Progenitor cell of endocrine pancreas (in vitro differentiated cells): Measurements from ENCODE around the gene ISYNA1. TPM values are rescaled to one million over a fixed set of nuclear protein-coding genes. Genes with fewer than 3 reads are reported as not detected.

ENCODE experiments used
- DNase-seq: peaks from one replicate; pipeline ENCODE4 v3.0.0; 2021; ENCODE audit warnings: low spot score; ENCODE audit not compliant: unreplicated experiment
- H3K27ac Mint-ChIP-seq: 2 replicates; pipeline ENCODE4 v1.8.0; 2021; ENCODE audit warnings: mild to moderate bottlenecking, moderate library complexity, mixed read lengths
- H3K27me3 Mint-ChIP-seq: 2 replicates; pipeline ENCODE4 v1.8.0; 2021; ENCODE audit warnings: mixed read lengths
- H3K36me3 Mint-ChIP-seq: 2 replicates; pipeline ENCODE4 v1.8.0; 2022; ENCODE audit warnings: mixed read lengths; ENCODE audit not compliant: insufficient read depth
- H3K4me1 Mint-ChIP-seq: 2 replicates; pipeline ENCODE4 v1.8.0; 2021; ENCODE audit warnings: low read depth, mixed read lengths
- H3K4me3 Mint-ChIP-seq: 2 replicates; pipeline ENCODE4 v1.8.0; 2021; ENCODE audit warnings: low read depth, mild to moderate bottlenecking, moderate library complexity, mixed read lengths
- H3K9me3 Mint-ChIP-seq: 2 replicates; pipeline ENCODE4 v1.8.0; 2021; ENCODE audit warnings: low read depth, mixed read lengths
- total RNA-seq: library from RNA; stranded (reverse); gene quantifications from 2 replicates; pipeline ENCODE4 v1.2.1, GENCODE V29; 2021
- TF ChIP-seq, protein P1 (sequence below): fragments of 200-600 bp; sonication (generic); IDR thresholded peaks from one replicate; pipeline ENCODE4 v1.5.0; 2021; ENCODE audit warnings: antibody characterized with exemption, mild to moderate bottlenecking; ENCODE audit not compliant: unreplicated experiment

The ISYNA1 gene
- total RNA-seq, 1 donor from 2014 or later = 234 TPM

DNA sequence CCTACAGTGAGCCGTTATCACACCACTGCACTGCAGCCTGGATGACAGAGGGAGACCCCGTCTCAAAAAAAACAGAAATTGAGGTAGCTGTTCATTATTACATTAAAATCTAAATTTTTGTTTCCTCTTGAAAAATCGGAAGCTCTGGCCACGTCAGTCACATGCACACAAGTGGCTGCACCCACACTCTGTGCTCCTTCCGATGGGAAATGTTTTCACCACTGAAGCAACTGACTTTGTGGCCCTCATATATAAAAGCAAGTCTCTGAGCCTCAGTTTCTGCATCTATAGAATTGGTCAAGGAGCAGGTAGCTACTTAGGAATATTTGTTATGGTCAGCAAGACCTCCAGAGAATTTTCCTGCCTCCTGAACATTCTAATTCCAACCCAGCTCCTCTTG lies 45.0 kb downstream of the ISYNA1 start:
- Mint-ChIP-seq H3K9me3 (no peaks in the 10 kb centered on the region), H3K36me3 (peaks cover 3% of the 10 kb centered on the region), H3K4me1 (no peaks in the 10 kb centered on the region), H3K27ac (no peak overlapping the region), H3K4me3 (no peak overlapping the region), H3K27me3 (no peaks in the 10 kb centered on the region)
- no peak for DNase-seq
- TF ChIP-seq, protein P1, sequence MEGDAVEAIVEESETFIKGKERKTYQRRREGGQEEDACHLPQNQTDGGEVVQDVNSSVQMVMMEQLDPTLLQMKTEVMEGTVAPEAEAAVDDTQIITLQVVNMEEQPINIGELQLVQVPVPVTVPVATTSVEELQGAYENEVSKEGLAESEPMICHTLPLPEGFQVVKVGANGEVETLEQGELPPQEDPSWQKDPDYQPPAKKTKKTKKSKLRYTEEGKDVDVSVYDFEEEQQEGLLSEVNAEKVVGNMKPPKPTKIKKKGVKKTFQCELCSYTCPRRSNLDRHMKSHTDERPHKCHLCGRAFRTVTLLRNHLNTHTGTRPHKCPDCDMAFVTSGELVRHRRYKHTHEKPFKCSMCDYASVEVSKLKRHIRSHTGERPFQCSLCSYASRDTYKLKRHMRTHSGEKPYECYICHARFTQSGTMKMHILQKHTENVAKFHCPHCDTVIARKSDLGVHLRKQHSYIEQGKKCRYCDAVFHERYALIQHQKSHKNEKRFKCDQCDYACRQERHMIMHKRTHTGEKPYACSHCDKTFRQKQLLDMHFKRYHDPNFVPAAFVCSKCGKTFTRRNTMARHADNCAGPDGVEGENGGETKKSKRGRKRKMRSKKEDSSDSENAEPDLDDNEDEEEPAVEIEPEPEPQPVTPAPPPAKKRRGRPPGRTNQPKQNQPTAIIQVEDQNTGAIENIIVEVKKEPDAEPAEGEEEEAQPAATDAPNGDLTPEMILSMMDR = no peak

DNA sequence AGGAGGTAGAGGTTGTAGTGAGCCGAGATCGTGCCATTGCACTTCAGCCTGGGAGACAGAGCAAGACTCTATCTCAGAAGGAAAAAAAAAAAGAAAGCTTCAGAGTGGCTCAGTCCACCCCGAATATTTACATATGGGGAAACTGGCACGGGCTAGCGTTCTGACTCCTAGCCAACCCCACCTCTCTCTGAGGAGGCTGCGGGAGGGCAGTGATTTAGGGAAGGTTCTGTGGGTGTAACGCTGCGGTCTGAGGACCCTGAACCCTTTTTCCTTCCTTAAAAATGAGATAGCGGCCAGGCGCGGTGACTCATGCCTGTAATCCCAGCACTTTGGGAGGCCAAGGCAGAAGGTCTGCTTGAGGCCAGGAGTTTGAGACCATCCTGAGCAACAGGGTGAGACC lies 45.5 kb downstream of the ISYNA1 start:
- H3K36me3 Mint-ChIP-seq = peaks cover 3% of the 10 kb centered on the region
- H3K9me3 Mint-ChIP-seq = no peaks in the 10 kb centered on the region
- H3K27ac Mint-ChIP-seq = no peak overlapping the region
- TF ChIP-seq, protein P1 = no peak
- no peaks in the 10 kb centered on the region for H3K27me3 Mint-ChIP-seq
- peaks cover 2% of the 10 kb centered on the region for H3K4me1 Mint-ChIP-seq
- no peak for DNase-seq
- H3K4me3 Mint-ChIP-seq = no peak overlapping the region

DNA sequence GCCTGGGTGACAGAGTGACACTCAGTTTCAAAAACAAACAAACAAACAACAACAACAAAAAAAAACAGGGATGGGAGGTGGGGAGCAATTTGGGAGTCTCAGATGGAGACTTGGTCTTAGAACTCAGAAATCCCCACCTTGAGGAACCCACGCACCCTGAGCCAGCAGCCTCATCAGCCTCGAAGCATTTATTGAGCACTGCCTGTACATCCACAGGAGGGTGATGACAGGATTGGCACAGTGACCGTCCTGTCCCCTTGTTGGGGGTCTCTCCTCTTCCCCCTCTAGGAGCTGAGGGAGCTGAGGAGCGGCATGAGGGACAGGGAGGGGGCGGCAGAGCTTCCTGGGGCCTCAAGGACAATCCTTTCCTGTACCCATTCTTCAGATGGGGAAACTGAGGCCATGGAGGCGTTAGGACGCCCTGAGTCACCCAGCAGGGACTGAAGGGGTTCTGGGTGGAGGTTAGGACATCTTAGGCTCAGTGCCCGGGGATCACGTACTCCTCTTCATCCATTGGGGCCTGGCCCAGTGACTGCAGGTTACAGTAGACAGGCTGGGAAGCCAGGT lies 46.3 kb downstream of the ISYNA1 start:
- H3K27ac Mint-ChIP-seq = no peak overlapping the region
- TF ChIP-seq, protein P1 = no peak
- no peaks in the 10 kb centered on the region for H3K9me3 Mint-ChIP-seq
- H3K4me3 Mint-ChIP-seq = no peak overlapping the region
- peaks cover 2% of the 10 kb centered on the region for H3K4me1 Mint-ChIP-seq
- H3K36me3 Mint-ChIP-seq = peaks cover 3% of the 10 kb centered on the region
- H3K27me3 Mint-ChIP-seq = no peaks in the 10 kb centered on the region
- DNase-seq = no peak

DNA sequence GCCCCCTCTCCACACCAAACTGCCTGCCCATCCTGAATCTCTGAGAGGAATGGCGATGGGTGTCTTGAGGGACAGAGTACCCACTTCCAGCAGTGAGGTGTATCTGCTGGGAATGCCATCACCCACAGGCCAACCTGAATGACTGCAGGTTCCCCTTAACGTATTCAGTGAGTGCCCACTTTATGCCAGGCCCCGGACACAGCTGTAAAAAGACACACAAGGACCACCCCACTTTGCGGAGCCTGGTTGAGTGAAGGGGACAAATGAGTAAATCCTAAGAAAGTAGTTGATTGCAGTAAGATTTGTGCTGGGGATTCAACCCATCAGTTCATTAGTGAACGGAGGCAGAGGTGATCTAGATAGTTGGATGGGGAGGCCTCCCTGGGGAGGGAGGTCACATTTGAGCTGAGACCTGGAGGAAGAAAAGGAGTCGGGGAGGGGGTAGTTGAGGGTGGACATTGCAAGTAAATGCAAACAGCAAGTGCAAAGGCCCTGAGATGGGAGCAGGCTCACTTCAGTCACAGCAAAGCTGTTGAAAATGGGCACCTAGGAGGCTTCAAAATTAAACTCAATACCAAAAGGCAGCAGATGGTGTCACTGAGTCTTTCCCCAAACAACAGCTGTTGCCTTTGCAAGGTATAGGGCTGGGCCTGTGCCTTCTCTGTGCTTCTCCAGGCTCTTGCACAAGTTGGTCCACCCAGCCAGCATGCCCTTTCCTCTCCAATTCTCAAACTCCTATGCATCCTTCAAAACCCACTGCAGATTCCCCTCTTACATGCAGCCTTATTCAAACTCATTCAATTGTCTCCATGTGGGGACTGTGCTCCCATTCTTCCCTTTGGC lies 47.6 kb downstream of the ISYNA1 start:
- Mint-ChIP-seq H3K36me3 (peaks cover 3% of the 10 kb centered on the region), H3K4me1 (peaks cover 11% of the 10 kb centered on the region), H3K9me3 (no peaks in the 10 kb centered on the region), H3K4me3 (no peak overlapping the region), H3K27ac (no peak overlapping the region), H3K27me3 (no peaks in the 10 kb centered on the region)
- DNase-seq = no peak
- TF ChIP-seq, protein P1 = no peak

DNA sequence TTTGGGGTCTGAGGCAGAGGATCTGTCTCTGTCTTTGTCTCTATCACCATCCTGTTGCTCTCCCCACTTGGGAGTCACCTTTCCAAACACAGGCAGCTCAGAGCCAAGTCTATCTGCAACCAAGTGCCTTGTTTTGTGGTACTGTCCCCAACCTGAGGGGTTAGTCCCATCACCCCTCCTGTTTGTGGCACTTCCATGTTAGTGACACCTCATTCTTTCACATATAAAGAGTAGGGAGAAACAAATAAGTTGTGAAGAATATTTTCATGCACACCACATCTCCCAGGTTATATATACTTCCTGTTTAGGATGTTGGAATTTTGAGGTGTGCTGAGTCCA lies 48.2 kb downstream of the ISYNA1 start:
- H3K9me3 Mint-ChIP-seq = no peaks in the 10 kb centered on the region
- DNase-seq = no peak
- H3K36me3 Mint-ChIP-seq = peaks cover 3% of the 10 kb centered on the region
- no peak overlapping the region for H3K4me3 Mint-ChIP-seq
- TF ChIP-seq, protein P1 = no peak
- H3K27ac Mint-ChIP-seq = no peak overlapping the region
- H3K4me1 Mint-ChIP-seq = peaks cover 11% of the 10 kb centered on the region
- no peaks in the 10 kb centered on the region for H3K27me3 Mint-ChIP-seq
